Left forelimb (tissue), 1 donor: ENCODE data around the gene CCNDBP1.
"Not testable (repeated sequence)": the region's sequence is repeated elsewhere in the genome, so short reads cannot be mapped to it uniquely, and the experiment has no call there.

ENCODE experiments used
- DNase-seq: peaks from one replicate; pipeline ENCODE4 v3.0.0-alpha.2; 2018; ENCODE audit warnings: low spot score

CCNDBP1 gene

DNA sequence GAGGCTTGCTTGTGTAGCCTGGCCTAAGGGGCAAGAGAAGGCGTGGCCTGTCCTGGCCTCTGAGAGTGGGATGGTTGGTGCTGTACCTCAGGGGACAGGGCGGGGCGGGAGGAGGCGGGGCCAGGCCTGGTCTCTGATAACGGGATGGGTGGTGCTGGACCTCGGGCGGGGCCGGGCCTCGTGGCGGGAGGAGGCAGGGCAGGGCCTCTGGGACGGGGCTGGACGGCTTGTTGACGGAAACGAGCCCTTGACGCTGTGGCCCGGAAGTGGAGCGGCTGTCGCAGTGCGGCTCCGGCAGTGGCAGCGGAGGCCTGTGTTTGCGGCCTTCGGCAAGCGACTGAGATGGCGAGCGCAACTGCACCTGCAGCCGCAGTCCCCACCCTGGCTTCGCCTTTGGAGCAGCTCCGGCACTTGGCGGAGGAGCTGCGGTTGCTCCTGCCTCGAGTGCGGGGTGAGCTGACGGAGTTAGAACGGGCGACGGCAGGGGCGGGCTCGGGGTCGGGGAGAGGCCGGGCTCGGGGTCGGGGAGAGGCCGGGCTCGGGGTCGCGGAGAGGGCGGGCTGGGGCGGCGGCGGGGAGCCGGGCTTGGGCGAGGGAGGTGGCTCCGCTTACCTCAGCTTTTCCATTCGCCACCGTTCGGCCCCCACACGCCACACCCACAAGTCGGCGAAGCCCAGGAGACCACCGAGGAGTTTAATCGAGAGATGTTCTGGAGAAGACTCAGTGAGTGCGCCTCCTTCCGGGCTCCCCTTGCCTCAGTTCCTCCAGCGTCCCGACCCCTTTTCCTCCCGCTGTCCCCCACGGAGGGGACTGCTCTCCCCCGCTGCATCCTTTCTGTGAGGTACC is at the start of gene CCNDBP1:
Gene CCNDBP1, plus strand, starts transcription at position 247 of the 846 bp plus-strand sequence. Its CDS starts 96 bp downstream, at position 343.
- DNase-seq = peak; percentile 87

DNA sequence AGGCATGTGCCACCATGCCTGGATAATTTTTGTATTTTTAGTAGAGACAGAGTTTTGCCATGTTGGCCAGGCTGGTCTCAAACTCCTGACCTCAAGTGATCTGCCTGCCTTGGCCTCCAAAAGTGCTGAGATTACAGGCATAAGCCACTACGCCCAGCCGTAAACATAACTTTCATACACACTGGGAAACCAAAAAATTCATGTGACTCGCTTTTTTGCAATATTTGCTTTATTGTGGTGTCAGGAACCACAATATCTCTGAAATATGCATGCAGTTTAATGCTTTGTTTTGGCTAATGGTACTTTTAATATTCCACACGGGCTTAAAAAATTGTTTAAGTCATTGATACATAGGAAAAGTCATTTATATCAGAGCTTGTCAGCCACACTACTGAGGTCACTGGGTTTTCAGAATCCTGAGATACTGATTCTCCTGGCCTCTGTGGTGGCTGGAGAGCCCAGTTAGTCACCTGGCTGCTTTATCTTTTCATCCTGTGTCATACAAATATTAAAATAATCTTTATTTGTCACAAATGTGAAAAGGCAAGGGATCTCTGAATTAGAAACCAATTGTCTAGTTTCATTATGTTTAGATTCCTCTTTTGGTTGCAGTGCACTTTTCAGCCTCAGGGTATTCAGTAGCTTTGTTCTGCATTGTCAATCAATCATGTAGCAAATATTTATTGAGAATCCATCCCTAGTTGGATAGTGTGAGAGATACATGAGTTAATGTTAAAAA is 41.8 kb upstream of the CCNDBP1 start:
- DNase-seq = no peak

DNA sequence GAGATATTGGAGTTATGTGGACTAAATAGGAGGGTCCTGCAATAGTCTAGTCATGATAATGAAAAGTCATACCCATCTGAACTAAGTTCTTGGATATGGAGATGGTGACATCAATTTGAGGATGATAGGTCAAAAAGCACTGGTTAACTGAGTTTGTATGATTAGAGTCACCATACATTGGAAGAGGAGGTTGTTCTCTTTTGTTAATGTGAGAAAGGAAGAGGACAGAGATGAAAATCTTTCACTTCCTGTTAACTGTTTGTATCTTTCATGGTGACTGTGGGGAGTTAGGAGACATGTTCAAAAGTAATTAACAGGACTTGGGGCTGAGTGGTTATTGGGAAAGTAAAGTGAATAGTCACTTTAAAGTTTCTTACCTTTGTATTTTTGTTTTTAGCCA is 40.7 kb upstream of the CCNDBP1 start:
- no peak for DNase-seq

- DNase-seq = no peak
These were observed 39.0 kb upstream of the CCNDBP1 start for GRCh38 chr15:43146184-43146583.

- DNase-seq = no peak
These were observed 34.8 kb upstream of the CCNDBP1 start for GRCh38 chr15:43150191-43150929.

DNA sequence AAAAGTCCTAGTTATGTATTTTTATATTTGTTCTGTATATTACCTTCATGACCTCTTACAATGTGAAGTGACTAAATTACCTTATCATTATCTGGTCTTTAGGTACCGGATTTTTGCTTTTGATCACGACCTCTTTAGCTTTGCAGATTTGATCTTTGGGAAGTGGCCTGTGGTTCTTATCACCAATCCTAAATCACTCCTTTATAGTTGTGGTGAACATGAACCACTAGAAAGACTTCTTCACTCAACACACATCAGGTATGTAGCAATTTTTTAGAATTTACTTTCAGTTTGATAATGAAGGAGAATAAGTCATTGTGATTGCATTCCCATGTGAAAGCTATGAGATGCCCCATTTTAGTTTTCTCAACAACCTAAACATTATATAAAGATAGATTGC is 33.5 kb upstream of the CCNDBP1 start:
- DNase-seq = no peak

GRCh38 chr15:43153269-43153668 is 31.9 kb upstream of the CCNDBP1 start:
- DNase-seq = no peak

DNA sequence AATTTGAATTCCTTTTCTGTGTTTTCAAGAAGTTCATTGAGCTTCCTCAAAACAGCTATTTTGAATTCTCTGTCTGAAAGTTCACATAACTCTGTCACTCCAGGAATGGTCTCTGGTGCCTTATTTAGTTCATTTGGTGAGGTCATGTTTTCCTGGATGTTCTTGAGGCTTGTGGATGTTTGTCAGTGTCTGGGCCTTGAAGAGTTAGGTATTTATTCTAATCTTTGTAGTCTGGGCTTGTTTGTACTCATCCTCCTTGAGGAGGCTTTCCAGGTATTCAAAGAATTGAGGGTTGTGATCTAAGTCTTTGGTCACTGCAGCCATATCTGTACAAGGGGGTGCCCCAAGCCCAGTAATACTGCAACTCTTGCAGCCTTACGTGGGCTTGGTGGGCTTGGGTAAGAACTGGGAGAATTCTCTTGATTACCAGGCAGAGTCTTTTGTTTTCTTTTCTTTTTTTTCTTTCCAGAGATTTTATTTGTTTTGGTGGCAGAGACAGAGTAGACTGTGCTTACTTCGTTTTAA is 19.3 kb upstream of the CCNDBP1 start:
- DNase-seq = no peak

DNA sequence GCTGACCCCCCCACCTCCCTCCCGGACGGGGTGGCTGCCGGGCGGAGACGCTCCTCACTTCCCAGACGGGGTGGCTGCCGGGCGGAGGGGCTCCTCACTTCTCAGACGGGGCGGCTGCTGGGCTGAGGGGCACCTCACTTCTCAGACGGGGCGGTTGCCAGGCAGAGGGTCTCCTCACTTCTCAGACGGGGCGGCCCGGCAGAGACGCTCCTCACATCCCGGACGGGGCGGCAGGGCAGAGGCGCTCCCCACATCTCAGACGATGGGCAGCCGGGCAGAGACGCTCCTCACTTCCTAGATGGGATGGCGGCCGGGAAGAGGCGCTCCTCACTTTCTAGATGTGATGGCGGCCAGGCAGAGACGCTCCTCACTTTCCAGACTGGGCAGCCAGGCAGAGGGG is 17.9 kb upstream of the CCNDBP1 start:
- DNase-seq = not testable (repeated sequence)

DNA sequence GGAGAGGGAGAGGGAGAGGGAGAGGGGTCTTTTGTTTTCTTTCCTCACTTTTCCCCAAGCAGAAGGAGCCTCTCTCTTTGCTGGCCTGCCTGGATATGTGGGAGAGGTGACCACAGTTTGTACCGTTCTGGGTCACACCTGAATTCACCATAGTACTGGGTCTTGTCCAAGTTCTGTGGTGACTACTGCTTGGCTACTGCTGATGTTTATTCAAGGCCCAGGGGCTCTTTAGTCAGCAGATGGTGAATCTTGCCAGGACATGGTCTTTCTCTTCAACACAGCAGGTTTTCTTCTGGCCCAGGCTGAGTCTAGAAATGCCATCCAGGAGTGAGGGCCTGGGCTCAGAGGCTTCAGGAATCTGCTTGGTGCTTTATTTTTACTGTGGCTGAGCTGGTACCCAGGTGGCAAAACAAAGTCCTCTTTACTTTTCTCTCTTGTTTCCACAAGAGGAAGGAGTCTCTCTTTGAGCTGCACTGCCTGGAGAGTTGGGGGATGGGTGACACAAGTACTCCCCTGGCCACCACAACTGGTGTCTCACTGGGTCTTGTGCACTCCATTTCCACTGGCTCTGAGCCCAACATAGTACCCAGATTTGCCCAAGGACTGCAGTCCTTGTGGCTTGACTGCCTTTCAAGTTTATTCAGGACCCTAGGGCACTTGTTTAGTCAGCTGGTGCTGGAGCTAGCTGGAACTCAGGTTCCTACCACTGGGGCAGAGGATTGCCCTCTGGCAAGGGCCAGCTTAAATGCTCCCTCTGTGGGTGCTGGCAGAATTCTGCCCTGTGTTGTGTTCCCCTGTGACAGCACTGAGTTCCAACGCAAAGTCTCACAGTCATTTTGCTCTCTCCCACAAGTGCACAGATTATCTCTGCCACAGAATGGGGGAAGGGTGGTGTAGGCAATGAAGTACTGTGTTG is 16.8 kb upstream of the CCNDBP1 start:
- DNase-seq = no peak

DNA sequence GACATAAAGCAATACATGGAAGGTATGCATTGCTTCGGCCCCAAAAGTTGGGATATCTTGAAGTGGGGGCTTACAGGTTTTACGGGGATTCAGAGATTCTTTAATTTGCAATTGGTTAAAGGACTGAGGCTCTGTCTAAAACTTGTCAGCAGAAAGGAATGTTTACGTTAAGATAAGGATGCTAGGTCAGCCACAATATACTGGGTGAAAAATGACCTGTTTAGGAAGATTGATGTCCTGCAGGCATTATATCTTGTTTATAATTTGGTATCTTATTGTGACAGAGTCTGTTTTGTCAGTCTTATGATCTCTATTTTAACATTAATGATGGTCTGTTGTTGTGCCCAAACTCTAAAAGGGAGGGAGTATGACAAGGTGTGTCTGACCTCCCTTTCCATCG is 15.3 kb upstream of the CCNDBP1 start:
- DNase-seq = no peak

GRCh38 chr15:43175656-43176309 is 9.4 kb upstream of the CCNDBP1 start:
- not testable (repeated sequence) for DNase-seq

DNA sequence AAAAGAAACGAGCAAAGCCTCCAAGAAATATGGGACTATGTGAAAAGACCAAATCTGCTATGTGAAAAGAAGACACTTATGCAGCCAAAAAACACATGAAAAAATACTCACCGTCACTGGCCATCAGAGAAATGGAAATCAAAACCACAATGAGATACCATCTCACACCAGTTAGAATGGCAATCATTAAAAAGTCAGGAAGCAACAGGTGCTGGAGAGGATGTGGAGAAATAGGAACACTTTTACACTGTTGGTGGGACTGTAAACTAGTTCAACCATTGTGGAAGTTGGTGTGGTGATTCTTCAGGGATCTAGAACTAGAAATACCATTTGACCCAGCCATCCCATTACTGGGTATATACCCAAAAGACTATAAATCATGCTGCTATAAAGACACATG is 8.1 kb upstream of the CCNDBP1 start:
- not testable (repeated sequence) for DNase-seq

- no peak for DNase-seq
These were observed 1.9 kb upstream of the CCNDBP1 start for GRCh38 chr15:43183270-43183669.

GRCh38 chr15:43184407-43185124 is 637 bp upstream of the CCNDBP1 start:
- DNase-seq = no peak

DNA sequence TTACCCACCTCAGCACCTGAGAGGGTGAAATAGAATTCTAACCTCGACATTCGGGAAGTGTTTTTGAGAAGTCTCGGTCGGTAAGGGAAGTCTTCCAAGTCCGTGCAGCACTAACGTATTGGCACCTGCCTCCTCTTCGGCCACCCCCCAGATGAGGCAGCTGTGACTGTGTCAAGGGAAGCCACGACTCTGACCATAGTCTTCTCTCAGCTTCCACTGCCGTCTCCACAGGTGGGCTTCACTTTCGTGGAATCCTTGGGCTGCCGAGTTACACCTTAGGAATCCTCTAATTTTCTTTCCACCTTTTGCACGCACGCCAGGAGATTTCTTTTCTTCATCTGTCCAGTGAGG is 775 bp downstream of the CCNDBP1 start:
- no peak for DNase-seq

GRCh38 chr15:43187544-43188155 is 2.4 kb downstream of the CCNDBP1 start:
- DNase-seq = no peak

DNA sequence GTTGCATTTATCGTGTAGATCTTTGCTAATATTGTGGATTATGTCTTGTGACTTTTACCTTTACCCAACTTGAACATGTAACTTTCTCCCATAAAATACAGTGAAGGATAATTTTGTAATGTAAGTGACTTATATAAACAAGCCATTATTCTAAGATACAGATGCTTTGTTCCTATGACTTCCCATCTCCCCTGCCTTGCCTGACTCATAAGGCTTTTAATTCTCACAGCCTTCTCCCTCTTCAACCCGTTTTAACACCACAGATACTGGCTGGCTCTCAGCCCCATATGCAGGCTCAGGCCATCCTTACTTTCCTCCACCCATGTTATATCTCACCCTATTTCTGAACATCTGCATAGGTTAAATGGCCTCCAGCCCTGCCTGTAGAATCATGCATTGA is 4.1 kb downstream of the CCNDBP1 start:
- DNase-seq = no peak

DNA sequence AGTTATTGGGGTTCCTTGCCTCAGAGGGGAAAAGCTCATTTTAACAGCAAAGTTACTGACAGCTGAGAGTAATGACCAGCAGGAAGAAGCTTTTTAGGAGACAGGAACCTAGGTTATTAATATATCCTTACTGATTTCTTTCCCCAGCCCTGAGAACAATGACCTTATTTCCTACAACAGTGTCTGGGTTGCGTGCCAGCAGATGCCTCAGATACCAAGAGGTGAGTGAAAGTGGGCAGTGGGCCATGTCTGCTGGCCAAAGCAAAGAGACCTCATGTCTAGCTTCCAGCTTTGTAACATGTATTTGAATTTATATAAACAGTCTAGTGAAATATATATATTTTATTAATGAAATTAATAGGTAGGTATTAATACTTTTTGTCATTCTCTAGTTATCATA is 5.0 kb downstream of the CCNDBP1 start:
- DNase-seq = no peak

DNA sequence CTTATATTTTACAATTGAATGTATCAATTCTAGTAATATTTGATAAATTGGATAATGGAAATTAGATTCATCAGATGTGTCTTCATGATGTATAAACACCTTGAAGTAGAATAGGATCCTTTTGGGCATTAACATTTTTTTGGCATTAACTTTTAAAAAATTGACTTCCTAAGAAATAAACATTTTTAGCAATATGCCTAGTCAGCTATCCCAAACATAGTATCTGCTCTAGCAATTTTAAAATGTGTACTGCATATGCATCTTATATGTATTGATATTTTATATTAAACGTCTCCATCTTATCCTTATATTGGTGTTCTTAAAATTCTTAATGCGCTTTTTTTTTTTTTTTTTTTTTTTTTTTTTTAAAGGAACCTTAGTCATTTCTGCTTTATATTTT is 8.5 kb downstream of the CCNDBP1 start:
- DNase-seq = no peak
